GM19193 (cell line): ENCODE measurements around the gene KCNK6.

Source experiments
- POLR2A ChIP-seq: IDR thresholded peaks from 4 replicates; pipeline ENCODE4 v1.6.1; 2011; ENCODE audit not compliant: insufficient read depth, insufficient read length; ENCODE audit errors: extremely low read depth

Gene KCNK6

DNA sequence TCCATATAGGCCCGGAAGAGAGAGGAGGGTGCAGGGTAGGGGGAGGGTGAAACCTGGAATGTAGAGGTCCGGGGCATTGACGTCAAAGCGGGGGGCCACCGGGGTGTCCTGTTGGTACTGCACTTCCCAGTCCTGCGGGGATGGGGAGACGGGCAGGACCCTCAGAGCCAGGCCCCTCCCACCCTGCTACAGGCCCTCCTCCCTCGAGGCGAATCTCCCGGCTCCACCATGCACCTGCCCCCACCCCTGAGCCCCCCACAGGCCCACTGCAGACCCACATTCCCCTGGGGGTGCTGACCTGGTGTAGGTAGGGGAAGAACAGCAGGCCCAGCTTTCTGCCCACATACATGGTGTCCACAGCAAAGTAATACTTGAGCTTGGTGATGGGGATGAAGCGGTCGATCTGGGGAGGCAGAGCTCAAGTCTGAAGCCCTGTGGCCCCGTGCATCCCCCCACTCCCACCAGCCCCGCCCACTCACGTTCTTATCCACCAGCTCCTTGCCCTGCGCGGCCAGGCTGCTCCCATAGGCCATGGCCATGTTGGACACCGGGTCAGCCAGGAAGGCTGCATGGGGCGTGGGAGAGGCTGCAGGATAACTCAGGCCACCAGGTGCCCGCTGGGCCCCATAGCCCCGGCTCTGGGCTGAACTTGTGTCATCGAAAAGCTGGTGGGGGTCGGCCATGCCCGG, 10.6 kb upstream of the KCNK6 start:
- no peak for TF ChIP-seq POLR2A

DNA sequence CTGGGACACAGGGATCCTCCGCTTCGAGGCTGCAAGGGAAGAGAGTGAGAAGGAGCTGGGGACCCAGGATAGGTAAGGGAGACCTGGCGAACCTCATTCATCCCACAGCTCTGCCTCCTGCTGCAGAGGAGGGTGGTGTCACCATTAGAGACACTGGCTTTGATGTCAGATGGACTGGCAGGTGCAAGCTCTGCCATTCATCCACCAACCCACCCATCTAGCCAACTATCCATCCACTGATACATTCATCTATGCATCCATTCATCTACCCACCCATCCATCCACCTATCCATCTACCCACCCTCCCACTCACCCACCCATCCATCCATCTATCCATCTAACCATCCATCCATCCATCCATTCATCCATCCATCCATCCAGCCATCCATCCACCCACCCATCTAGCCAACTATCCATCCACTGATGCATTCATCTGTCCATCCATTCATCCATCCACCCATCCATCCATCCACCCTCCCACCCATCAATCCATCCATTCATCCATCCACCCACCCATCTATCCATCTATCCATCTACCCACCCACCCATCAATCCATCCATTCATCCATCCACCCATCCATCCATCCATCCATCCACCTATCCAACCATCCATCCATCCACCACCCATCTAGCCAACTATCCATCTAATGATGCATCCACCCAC, 9.9 kb upstream of the KCNK6 start:
- TF ChIP-seq POLR2A = no peak

DNA sequence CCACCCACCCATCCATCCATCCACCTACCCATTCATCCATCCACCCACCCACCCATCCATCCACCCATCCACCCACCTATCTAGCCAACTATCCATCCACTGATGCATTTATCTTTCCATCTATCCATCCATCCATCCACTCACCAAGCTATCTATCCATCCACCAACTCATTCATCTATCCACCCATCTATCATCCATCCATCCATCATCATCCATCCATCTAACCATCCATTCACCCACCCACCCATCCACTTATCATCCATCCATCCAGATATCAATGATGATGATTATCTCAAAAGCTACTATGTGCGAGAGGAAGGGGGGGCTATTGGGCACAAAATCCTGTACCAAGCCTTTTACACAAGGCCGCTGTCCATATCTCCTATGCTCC, 9.4 kb upstream of the KCNK6 start:
- TF ChIP-seq POLR2A = no peak

DNA sequence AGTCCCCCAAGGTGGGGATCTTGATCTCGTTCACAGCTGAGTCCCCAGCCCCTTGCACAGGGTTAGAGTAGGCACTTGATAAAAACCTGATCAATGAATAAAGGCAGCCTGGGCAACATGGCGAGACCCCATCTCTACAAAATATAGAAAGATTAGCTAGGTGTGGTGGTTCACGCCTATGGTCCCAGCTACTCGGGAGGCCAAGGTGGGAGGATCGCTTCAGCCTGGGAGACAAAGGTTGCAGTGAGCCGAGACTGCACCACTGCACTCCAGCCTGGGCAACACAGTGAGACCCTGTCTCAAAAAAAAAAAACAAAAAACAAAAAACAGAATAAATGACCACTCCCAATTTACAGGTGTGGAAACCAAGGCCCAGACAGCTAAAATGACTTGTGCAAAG, 8.7 kb upstream of the KCNK6 start:
- TF ChIP-seq POLR2A = no peak

DNA sequence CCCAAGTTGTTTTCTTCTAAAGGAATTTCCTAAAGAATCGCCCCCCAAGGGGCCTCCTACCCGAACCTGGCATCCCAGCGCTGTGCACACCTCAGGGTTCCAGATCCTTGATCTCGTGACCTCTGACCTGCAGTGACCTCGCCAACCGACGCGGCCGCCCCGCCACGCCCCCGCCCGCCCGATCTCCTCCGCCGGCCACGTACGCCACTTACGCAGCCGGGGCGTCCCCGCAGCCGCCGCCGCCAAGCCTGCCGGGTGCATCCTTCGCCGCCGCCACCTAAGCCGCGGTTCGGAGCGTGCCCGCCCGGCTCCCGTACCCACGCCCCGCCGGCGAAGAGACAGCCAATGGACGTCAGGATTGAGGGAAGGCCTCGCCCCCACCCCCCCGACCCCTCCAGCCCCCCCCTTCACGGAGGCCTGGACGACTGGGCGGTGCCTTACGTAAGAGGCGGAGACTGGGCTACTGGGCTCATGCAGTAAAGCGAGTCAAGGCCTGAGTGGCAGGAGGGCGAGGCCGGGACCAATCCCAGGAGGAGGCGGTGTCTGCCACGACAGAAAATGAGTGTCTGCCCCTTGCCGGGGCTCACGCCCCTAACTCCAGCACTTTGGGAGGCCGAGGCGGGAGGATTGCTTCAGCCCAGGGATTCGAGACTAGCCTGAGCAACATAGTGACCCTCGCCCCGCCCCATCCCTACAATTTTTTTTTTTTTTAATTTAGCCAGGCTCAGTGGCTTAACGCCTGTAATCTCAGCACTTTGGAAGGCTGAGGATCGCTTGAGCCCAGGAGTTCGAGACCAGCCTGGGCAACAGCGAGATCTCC, 3.8 kb upstream of the KCNK6 start, which contains the start of gene YIF1B:
Gene YIF1B, minus strand, starts transcription at position 291 of the 820 bp plus-strand sequence. Its CDS starts 30 bp downstream, at position 261.
- TF ChIP-seq POLR2A = peak; percentile 36

DNA sequence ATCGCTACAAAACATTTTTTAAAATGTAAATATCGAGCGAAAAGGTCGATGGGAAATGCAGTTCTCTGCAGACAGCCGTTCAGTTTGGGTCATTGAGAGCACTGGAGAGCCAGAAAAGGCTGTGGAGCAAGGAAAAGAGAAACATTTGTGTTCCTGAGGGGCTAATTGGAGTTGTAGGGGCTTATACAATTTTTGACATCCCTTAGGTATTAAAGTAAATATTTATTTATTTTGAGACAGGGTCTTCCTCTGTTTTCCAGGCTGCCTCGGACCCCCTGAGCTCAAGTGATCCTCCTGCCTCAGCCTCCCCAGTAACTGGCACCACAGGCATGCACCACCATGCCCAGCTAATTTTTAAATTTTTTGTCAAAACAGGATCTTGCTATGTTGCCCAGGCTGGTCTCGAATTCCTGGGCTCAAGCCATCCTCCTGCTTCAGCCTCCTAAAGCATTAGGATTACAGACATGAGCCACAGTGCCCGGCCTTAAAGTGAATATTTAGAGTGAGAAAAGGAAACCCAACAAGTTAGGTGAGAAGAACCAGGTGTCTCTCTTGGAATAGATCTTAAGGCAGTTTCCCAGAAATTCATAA, 3.1 kb upstream of the KCNK6 start:
- no peak for TF ChIP-seq POLR2A

DNA sequence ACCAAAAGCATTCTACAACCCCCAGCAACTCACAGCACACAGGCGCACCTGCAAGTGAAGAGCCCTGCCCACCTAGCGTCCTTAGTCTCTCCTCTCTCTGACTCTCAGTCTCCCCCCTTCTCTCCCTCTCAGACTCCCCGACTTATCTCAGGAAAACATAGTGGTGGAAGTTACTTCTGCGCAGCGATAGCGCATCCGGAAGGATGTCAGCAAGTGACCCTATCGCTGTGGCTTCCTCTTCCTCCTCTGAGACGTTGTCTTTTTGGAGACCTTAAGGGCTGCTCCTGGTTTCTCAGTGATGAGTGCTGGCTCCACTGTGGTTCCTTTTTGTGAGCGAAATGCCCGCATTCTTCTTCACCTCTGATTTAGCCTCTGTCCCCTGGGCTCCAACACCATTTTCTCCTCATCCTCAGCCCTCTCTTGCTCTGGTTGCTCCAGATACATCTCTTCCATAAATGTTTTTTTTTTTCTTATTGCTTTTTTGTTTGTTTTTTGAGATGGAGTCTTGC, 2.5 kb upstream of the KCNK6 start:
- TF ChIP-seq POLR2A = no peak

DNA sequence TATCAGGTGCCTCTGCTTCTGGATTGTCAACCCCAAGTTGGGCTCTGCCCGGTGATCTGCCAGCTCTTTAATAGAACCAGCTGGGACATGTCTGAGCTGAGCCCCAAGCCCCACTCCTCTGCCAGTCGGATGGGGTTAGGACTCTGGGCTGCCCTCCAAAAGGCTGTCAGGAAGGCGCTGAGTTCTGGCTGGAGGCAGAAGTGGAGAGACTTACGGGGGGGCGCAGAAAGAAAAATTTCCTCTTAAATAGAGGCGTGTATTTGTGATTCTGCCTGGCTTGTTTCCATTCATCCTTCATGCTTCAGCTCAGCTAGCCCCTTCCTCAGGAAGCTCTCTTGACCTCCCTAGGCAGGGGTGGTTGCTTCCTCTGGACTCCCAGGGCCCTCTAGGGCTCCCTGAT, 985 bp upstream of the KCNK6 start:
- no peak for TF ChIP-seq POLR2A

DNA sequence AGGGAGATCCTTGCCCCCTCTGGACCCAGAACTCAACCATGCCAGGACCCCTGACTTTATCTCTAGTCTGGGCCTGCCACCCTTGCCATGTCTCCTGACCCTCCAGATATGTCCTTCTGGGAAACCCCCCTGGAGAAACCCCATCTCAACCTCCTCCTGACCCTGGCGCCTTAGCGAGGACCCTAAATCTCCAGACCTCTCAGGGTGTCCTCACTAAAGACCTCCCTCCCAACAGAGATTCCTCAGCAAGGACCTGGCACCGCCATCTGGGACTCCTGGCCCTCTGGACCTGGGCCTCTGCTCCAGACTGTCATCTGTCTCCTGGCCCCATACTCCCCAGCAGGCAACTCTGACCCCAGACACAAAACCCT, 1.3 kb downstream of the KCNK6 start:
- TF ChIP-seq POLR2A = no peak

DNA sequence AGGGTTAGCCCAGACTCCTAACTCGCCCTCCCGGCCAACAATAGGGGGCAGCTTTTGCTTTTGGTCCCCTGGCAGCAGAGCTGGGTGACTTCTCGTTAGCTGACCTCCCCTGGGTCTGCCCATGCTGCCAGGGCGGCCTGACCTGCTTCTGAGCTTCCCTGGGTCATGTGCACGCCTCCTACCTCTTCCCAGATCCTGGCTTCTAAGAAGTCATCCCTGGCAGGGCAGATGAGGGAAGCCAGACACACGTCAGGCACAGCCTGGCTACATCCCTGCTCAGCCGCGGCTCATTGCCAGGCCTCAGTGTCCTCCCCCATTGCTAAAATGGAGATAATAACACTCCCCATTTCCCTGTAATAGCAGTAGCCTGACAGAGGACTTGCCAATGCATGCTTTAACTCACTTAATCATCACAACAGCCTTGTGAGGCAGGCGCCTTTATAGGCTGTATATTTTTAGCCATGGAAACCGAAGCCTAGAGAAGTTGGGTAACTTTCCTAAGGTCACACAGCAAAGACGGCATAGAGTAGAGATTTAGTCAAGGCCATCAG, 2.1 kb downstream of the KCNK6 start:
- no peak for TF ChIP-seq POLR2A

DNA sequence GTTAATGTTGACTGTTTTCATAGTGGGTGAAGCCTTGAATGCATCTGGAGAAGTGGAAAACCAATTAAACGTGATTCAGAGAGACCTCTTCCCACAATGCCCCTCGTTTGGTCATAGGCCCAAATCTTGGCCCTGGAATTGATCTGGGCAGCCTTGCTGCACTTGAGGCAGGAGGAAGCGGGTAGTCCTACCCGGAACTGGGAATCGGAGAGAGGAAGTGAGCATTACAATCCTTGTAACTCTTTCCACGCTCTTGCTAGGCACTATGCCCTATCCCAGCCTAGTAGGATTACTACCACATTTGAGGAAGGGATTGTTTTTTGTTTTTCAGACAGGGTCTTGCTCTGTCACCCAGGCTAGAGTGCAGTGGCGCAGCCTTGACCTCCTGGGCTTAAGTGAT, 3.6 kb downstream of the KCNK6 start:
- no peak for TF ChIP-seq POLR2A

DNA sequence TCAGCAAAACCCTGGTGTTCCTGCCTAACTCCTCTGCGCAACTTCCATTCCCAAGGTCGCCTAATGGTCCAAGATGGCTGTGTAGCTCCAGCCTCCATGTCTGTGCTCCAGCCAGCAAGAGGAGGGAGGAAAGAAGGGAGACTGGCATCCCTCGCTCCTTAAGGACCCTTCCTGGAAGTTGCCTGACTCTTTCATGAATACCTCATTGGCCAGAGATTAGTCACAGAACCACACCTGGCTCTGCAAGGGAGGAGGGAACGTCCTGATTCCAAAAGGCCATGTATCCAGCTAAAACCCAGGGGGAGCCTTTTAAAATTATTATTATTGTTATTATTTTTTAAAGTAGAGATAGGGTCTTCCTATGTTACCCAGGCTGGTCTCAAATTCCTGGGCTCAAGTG, 4.8 kb downstream of the KCNK6 start:
- TF ChIP-seq POLR2A = no peak

DNA sequence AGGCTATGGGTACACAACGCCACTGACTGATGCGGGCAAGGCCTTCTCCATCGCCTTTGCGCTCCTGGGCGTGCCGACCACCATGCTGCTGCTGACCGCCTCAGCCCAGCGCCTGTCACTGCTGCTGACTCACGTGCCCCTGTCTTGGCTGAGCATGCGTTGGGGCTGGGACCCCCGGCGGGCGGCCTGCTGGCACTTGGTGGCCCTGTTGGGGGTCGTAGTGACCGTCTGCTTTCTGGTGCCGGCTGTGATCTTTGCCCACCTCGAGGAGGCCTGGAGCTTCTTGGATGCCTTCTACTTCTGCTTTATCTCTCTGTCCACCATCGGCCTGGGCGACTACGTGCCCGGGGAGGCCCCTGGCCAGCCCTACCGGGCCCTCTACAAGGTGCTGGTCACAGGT, 6.9 kb downstream of the KCNK6 start:
- no peak for TF ChIP-seq POLR2A

DNA sequence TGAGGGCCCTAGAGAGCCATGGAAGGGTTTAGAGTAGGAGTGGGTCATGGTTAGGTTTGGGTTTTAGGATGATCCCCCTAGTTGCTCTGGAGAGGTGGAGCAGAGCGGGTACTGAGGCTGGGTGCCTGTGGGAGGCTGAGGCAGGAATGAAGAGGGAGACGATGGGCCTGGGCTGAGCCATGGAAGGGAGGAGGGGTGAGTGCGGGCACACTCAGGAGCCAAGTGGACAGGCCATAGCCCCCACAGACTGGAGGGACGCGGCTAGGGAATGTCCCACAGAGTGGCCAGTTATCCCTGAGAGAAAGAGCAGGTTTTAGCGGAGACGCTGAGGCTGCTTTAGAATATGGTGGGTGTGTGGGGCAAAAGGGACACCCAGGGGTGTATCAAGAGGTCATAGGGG, 10.0 kb downstream of the KCNK6 start:
- no peak for TF ChIP-seq POLR2A

DNA sequence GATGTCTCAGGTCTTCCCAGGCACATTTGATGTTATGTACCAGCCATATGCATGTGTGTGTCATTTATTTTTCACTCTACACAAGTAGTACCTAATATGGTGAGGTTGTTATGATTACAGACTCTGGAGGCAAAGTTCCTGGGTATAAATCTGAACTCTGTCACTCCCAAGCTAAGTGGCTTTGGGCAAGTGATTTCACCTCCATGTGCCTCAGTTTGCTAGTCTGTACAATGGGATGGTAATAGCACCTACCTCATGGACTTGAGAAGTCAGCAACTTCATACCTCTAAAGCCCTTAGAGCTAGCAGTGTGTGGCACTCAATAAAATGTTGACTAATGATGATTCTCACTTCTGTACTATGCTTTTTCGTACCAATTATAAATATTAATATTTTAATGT, 12.1 kb downstream of the KCNK6 start:
- no peak for TF ChIP-seq POLR2A
